HL-60 (cell line): ENCODE measurements around the gene CEND1.

Experiments
- POLR2AphosphoS5 ChIP-seq: IDR thresholded peaks from 2 replicates; pipeline ENCODE4 v1.6.1; 2012; ENCODE audit warnings: low read depth
- SPI1 ChIP-seq: IDR thresholded peaks from 2 replicates; pipeline ENCODE4 v1.6.1; 2012; ENCODE audit warnings: low read depth, mild to moderate bottlenecking, borderline replicate concordance
- TF ChIP-seq, protein P1 (sequence below): IDR thresholded peaks from one replicate; pipeline ENCODE4 v1.5.1; 2011; ENCODE audit warnings: low read length, control low read depth, inconsistent platforms; ENCODE audit not compliant: insufficient read depth
- TF ChIP-seq, protein P2 (sequence below): IDR thresholded peaks from 2 replicates; pipeline ENCODE4 v1.6.1; 2012; ENCODE audit warnings: low read depth; ENCODE audit not compliant: insufficient replicate concordance

DNA sequence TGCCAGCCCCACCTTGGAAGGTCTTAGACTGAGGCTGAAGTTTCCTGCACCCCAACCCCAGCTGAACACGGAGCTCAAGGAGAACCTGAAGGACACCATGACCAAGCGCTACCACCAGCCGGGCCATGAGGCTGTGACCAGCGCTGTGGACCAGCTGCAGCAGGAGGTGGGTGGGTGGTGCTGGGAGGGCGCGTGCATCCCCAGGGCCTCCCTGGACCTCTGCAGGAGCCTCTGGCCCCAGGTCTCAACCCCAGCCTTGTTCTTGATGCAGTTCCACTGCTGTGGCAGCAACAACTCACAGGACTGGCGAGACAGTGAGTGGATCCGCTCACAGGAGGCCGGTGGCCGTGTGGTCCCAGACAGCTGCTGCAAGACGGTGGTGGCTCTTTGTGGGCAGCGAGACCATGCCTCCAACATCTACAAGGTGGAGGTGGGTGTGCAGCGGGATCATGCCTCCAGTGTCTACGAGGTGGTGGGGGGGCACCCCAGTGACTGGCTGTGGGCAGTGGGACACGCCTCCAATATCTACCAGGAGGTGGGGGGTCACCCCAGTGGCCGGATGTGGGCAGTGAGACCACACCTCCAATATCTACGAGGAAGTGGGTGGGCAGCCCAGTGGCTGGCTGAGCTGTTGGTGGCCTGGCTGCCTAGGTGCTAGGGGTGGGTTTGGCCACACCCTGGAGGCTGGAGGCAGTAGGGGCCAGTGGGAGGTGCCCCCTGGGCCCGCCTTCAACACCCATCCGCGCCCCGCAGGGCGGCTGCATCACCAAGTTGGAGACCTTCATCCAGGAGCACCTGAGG, 47.5 kb upstream of the CEND1 start:
- TF ChIP-seq, protein P1, sequence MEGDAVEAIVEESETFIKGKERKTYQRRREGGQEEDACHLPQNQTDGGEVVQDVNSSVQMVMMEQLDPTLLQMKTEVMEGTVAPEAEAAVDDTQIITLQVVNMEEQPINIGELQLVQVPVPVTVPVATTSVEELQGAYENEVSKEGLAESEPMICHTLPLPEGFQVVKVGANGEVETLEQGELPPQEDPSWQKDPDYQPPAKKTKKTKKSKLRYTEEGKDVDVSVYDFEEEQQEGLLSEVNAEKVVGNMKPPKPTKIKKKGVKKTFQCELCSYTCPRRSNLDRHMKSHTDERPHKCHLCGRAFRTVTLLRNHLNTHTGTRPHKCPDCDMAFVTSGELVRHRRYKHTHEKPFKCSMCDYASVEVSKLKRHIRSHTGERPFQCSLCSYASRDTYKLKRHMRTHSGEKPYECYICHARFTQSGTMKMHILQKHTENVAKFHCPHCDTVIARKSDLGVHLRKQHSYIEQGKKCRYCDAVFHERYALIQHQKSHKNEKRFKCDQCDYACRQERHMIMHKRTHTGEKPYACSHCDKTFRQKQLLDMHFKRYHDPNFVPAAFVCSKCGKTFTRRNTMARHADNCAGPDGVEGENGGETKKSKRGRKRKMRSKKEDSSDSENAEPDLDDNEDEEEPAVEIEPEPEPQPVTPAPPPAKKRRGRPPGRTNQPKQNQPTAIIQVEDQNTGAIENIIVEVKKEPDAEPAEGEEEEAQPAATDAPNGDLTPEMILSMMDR = no peak
- TF ChIP-seq, protein P2, sequence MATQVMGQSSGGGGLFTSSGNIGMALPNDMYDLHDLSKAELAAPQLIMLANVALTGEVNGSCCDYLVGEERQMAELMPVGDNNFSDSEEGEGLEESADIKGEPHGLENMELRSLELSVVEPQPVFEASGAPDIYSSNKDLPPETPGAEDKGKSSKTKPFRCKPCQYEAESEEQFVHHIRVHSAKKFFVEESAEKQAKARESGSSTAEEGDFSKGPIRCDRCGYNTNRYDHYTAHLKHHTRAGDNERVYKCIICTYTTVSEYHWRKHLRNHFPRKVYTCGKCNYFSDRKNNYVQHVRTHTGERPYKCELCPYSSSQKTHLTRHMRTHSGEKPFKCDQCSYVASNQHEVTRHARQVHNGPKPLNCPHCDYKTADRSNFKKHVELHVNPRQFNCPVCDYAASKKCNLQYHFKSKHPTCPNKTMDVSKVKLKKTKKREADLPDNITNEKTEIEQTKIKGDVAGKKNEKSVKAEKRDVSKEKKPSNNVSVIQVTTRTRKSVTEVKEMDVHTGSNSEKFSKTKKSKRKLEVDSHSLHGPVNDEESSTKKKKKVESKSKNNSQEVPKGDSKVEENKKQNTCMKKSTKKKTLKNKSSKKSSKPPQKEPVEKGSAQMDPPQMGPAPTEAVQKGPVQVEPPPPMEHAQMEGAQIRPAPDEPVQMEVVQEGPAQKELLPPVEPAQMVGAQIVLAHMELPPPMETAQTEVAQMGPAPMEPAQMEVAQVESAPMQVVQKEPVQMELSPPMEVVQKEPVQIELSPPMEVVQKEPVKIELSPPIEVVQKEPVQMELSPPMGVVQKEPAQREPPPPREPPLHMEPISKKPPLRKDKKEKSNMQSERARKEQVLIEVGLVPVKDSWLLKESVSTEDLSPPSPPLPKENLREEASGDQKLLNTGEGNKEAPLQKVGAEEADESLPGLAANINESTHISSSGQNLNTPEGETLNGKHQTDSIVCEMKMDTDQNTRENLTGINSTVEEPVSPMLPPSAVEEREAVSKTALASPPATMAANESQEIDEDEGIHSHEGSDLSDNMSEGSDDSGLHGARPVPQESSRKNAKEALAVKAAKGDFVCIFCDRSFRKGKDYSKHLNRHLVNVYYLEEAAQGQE = no peak
- TF ChIP-seq POLR2AphosphoS5 = no peak
- no peak for TF ChIP-seq SPI1
